ENCODE measurements around the gene S100A4.
"Not testable (repeated sequence)": the region's sequence is repeated elsewhere in the genome, so short reads cannot be mapped to it uniquely, and the experiment has no call there.

The S100A4 gene

GRCh38 chr1:153534925-153535241, 10.7 kb downstream of the S100A4 start:
- DNase-seq (ENCODE audit: low read depth in 2 of 3, low spot score in 1 of 3): no peak

DNA sequence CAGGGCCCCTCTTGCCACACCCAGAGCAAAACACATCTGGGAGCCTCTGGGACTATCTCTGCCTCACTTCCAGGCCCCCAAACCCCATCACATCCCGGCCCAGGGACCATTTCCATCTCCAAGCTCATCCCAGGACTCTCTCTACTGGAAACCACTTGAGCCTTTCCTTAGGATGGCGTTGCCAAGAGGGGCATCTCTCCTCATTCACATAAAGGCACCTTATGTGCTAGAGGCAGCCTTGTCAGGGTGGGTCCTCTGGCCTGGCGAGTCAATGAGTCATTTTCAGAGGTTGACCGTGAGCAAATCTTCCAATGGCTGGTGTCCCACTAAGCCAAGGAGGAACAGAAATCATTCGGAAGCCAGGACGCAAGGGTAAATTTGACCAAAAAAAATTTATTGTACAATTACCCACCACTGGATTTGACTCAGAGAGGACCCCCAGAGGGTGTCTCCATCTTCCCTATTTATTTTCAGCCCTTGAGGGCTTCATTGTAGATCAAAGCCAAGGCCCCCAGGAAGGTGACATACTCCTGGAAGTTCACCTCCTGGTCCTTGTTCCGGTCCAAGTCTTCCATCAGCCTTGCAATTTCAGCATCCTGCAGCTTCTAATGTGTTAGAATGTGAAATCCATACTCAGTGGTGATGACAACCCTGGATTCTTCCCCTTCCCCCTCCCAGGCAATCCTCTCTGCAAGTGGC, 11.2 kb downstream of the S100A4 start:
- no peak for DNase-seq (ENCODE audit: low read depth in 2 of 3, low spot score in 1 of 3)

DNA sequence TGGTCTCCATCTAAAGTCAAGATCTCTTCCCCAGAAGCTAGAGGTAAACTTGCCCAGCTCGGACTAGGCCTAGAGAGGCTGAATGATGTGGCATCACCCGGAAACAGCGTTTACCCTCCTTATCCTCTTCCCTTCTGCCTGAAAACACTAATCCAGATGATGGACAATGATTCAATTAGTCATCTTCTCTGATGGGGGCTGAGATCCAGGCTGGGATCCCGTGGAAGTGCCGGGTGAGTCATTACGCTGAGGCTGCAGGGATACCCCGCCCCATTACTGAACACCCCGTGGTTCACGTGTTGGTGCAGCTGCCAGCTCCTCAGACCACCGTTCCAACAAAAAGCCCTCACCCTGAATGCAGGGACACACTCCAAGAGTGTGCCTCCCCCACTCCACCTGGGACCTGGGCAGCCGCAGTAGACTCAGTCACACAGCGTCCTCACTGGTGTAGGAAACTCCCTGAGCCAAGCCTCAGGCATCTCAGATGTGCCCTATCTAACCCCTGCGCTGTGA, 11.9 kb downstream of the S100A4 start:
- DNase-seq (ENCODE audit: low read depth in 2 of 3, low spot score in 1 of 3): no peak

DNA sequence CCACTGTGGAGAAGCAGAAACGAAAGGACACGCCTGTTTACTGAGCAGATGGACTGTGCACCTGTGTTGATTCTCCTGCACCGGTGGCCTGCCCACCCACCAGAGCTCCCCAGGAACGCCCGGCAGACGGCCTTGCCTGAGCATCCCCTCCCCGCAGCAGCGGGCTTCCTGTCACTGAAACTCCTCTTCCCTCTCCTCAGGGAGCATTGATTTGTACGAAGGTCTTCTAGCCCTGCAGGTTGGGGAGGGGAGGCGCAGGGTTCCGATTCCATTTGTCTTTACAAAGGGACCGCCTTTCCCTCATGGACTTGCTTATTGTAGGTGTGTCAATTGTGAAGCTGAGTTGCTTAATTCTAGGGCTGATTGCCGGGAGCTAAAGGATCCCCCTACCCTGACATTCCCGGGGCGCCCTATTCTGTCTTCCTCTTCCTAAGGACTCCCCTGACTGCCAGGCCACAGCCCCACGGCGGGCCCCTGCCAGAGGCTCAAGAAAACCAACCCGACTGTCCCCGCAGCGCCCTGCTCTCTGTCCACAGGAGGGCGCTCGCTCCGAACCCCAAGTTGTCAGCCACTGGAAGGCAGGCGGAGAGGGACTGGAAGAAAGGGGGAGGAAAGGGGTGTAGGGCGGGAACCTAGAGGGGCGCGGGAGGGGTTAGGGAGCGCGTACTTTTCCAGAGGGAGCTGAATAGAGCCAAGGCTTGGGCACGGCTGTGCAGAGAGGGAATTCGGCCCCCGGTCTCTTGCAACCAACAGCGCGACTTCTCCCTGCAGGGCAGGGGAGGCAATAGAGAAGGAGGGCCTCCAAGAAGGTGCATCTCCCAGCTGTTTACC, 12.6 kb downstream of the S100A4 start:
- DNase-seq (ENCODE audit: low read depth in 2 of 3, low spot score in 1 of 3): peak; percentile 66 to 71 (median 71)

- DNase-seq (ENCODE audit: low read depth in 2 of 3, low spot score in 1 of 3): no peak
Measured at GRCh38 chr1:153532181-153532580, 13.4 kb downstream of the S100A4 start.

- no peak for DNase-seq (ENCODE audit: low read depth in 2 of 3, low spot score in 1 of 3)
Measured at GRCh38 chr1:153531638-153532037, 14.0 kb downstream of the S100A4 start.

GRCh38 chr1:153527683-153528040, 17.9 kb downstream of the S100A4 start:
- DNase-seq (ENCODE audit: low read depth in 2 of 3, low spot score in 1 of 3): no peak

- no peak for DNase-seq (ENCODE audit: low read depth in 2 of 3, low spot score in 1 of 3)
Measured at GRCh38 chr1:153527023-153527682, 18.5 kb downstream of the S100A4 start.

DNA sequence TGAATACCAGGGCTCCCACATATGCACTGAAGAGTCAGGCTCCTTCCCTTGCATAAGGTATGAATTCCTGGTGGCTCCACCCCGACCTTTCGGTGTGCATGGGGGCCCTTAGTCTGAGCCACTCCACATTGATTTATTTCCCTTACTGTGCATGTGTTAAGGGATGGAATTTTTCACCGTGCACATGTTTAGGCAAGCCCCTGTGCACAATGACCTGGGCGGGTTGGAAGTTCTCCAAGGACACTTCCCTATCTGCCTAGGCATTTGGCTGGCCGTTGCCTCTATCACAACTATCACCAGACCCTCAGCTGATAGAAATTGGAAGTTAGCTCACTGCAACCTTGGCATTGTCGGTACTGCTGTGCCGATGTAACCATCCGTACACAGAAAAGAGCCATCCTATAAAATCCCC, 19.5 kb downstream of the S100A4 start:
- DNase-seq (ENCODE audit: low read depth in 2 of 3, low spot score in 1 of 3): no peak

DNA sequence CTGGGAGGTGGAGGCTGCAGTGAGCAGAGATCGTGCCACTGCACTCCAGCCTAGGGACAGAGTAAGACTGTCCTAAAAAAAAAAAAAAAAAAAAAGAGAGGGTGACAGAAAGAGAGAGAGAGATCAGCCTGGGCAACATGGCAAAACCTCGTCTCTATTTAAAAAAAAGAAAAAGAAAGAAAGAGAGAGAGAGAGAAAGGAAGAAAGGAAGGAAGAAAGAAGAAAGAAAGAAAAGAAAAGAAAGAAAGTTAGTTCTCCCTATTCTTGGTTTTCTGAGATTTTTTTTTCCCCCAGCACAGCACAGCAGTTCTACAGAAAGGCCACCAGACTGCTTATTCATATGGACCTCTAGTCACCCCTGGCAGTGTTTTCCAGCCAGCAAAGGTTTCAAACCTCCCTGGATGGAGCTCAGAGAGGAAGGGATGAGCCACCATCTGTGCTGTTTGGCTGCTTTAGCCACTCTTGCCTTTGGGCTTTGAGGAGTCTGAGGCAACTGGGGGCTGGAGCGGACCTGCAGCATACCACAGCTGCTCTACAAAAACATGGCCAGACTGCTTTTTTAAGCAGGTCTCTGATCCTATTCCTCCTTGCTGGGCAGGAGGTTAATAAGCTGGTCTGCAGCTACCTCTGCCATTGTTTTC, 20.4 kb downstream of the S100A4 start:
- DNase-seq (ENCODE audit: low read depth in 2 of 3, low spot score in 1 of 3): no peak

DNA sequence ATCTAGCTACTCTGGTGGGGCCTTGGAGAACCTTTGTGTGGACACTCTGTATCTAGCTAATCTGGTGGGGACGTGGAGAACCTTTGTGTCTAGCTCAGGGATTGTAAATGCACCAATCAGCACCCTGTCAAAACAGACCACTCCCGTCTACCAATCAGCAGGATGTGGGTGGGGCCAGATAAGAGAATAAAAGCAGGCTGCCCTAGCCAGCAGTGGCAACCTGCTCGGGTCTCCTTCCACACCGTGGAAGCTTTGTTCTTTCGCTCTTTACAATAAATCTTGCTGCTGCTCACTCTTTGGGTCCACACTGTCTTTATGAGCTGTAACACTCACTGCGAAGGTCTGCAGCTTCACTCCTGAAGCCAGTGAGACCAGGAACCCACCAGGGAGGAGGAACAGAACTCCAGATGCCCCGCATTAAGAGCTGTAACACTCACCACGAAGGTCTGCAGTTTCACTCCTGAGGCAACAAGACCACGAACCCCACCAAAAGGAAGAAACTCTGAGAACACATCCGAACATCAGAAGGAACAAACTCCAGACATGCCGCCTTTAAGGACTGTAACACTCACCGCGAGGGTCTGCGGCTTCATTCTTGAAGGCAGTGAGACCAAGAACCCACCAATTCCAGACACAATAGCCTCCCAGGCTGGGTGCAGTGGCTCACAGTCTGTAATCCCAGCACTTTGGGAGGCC, 23.1 kb downstream of the S100A4 start:
- not testable (repeated sequence) for DNase-seq (ENCODE audit: low read depth in 2 of 3, low spot score in 1 of 3)

- DNase-seq (ENCODE audit: low read depth in 2 of 3, low spot score in 1 of 3): not testable (repeated sequence)
Measured at GRCh38 chr1:153521808-153522207, 23.8 kb downstream of the S100A4 start.

DNA sequence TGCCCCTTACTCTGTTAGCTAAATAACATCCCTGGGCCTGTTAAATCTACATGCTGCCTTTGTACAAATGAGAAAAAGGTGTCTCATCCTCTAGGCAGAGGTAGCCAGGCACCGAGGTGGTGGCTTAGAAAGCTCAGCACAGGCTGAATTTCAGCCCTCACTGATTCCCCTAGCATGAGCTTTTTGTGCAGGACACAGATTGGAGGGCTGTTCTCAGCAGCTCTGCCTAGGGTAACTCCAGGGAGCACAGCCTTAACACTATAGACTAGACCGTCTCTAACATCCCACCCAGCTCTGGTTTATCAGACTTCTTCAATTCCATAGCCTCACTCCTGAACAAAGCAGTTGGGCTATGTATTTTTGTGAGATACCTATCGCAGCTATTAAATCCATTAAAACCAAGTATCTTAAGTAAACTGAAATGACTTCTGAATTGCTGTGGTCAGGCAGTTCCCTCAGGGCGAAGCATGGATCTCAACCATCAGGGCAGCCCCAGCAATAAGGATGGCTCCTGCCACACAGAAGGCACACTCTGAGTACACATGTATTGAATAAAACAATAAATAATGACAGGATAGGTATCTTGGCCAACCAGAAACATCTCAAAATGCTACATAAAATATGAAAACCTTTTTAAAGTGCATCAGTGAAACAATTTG, 24.7 kb downstream of the S100A4 start:
- DNase-seq (ENCODE audit: low read depth in 2 of 3, low spot score in 1 of 3): no peak

DNA sequence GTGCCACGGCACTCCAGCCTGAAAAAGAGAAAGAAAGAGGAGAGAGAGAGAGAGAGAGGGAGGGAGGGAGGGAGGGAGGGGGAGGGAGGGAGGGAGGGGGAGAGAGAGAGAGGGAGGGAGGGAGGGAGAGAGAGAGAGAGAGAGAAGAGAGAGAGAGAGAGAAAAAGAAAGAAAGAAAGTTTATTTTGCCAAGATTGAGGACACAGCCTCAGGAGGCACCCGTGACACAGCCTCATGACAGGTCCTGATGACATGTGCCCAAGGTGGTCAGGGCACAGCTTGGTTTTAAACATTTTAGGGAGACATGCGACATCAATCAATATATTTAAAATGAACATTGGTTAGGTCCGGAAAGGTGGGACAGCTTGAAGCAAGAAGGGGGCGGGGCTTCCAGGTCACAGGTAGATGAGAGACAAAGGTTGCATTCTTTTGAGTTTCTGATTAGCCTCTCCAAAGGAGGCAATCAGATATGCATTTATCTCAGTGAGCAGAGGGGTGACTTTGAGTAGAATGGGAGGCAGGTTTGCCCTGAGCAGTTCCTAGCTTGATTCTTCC, 25.4 kb downstream of the S100A4 start:
- not testable (repeated sequence) for DNase-seq (ENCODE audit: low read depth in 2 of 3, low spot score in 1 of 3)

DNA sequence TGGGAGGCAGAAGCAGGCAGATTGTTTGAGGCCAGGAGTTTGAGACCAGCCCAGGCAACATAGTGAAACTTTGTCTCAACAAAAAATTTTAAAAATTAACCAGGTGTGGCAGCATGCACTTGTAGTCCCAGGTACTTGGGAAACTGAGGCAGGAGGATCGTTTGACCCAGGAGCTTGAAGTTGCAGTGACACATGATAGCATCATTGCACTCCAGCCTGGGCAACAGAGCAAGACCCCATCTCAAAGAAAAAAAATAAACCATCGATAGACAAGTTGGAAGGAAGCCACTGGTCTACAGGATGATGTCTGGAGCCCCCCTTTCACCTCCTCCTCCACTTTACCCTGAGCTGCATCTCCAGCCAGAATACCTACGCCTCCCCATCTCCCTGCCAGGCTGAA, 26.4 kb downstream of the S100A4 start:
- no peak for DNase-seq (ENCODE audit: low read depth in 2 of 3, low spot score in 1 of 3)

DNA sequence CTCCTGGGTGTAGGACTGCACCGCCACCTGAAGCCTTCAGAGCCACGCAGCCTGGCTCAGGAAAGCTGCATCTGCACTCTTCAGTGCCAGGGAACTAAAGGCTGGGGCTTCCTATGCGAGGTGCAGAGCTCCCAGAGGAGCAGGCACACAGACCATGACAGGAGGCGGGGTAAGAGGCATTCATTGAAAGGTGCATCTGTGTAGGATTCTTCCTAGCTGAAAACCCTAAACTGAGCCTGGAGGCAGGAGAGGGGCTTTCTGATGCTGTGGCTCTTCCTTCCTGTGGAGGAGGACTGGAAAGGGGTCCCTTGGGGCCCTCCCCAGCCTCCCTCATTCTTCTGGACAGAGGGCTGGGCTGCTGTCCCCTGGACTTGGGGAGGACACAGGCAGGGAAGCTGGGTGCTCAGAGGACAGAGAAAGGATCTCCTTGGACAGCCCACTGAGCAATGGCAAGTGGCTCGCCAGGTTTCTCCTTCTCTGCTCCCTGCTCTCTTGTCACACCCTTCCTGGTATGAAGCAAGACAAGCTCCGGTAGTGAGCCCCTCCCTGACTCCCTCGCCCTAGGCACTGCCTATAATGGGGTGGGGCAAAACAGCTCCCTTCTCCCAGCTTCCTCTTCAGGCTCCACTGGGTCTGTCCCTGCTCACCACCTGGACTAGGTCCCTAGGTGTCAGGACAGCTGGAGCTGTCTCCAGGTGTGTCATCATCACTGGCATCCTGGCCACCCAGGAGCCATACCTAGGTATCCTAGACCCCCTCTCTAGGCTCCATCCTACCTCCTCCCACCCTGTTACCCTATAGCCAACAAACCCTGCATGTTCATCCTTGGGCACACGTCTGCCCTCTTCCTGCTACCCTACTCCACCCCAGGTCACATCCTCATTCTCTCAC, 29.9 kb downstream of the S100A4 start:
- DNase-seq (ENCODE audit: low read depth in 2 of 3, low spot score in 1 of 3): no peak

DNA sequence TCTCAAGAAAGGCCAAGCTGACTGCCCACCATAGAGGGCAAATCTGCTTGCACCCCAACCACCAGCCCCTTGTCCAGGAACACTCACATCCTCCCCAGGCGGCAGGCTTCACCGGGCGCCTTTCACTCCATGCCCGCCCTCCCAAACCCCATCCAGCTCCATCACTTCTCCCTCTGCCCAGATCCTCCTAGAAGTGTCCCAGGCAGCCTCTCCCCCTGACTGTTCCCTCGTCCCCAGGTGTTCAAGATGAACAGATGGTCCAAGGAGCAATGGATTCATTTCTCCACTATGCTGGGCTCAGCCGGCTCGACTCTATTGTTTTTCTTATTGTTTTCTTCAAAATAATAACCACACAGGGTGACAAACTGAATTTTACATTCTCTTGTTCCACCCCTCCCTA, 31.9 kb downstream of the S100A4 start:
- no peak for DNase-seq (ENCODE audit: low read depth in 2 of 3, low spot score in 1 of 3)

DNA sequence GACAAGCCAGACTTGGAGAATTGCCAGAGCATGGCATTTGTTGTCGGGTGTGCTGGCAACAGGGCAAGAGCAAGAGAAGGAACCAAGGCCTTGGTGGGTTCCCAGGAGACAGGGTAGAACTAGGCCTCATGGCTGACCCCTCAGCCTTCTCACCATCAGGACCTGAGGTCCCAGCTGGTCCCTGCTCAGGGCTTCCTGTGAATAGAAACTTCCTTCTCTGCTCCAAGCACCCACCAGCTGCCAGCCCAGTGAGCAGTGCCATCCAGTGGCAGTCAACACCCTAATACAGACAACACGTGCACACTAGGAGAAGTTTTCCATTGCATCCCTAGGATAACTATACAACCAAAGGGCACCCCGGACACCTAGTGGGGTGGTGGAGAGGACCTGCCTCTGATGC, 32.6 kb downstream of the S100A4 start:
- DNase-seq (ENCODE audit: low read depth in 2 of 3, low spot score in 1 of 3): no peak

DNA sequence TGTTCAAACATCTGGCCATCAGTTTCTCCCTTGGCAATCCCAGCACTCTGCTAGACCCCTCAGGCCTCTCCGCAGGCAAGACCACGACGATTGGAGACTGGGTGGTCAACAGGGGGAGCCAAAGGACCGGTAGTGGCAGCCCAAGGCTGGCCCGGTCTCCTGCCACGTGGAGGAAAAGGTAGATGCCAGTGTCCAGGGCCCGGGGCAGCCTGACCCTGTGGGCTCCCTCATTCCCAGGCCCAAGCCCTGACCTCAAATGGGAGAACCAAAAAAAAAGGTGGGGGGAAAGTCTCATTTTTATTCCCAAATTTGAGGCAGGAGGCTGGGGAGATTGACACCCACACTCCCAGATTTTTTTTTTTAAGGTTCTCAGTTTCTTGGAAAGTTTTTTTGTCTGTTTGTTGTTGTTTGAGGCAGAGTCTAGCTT, 34.6 kb downstream of the S100A4 start:
- DNase-seq (ENCODE audit: low read depth in 2 of 3, low spot score in 1 of 3): peak; percentile 58 to 81 (median 75)

All from stimulated activated CD4-positive, alpha-beta T cell treated with anti-CD3 and anti-CD28 coated beads, Interleukin-12 subunit alpha, Interleukin-12 subunit beta, amount 100 ng/mL, for 48 hours (primary cell).